ENCODE results near the gene FAXDC2.

FAXDC2 gene

DNA sequence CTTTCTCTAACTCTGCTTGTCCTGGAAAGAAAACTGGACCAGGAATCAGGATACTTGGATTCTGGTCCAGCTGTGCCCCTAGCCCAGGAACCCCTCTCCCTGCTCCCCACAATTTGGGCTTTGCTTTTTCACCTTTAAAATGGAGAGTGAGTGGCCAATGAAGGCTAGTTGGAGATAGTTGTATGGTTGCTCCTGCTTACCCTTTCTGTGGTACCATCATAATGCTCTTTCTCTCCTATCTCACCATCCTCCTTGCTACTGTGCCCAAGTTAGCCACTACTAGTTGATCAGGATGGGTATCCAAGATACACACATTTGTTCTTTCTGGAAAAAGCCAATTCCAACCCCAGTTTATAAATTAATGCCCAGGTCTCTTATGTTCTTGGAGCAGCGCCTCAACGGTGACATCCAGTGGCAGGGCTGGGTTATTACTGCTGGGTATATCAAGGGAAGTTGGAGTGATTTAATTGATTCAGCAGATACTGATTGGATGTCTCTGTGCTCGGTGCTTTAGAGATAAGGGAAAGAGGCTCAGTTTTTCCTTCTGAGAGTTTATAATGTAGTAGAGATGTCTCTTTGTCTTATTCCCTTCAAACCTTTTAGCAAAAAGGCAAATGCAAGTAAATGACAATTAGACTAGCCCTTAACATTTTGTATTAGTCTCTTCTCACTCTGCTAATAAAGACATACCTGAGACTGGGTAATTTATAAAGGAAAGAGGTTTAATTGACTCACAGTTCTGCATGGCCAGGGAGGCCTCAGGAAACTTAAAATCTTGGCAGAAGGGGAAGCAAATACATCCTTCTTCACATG, 38.5 kb downstream of the FAXDC2 start:
- no peak overlapping the region for H3K4me3 ChIP-seq (ENCODE audit: low read depth, low read length)
- TF ChIP-seq, protein P1, sequence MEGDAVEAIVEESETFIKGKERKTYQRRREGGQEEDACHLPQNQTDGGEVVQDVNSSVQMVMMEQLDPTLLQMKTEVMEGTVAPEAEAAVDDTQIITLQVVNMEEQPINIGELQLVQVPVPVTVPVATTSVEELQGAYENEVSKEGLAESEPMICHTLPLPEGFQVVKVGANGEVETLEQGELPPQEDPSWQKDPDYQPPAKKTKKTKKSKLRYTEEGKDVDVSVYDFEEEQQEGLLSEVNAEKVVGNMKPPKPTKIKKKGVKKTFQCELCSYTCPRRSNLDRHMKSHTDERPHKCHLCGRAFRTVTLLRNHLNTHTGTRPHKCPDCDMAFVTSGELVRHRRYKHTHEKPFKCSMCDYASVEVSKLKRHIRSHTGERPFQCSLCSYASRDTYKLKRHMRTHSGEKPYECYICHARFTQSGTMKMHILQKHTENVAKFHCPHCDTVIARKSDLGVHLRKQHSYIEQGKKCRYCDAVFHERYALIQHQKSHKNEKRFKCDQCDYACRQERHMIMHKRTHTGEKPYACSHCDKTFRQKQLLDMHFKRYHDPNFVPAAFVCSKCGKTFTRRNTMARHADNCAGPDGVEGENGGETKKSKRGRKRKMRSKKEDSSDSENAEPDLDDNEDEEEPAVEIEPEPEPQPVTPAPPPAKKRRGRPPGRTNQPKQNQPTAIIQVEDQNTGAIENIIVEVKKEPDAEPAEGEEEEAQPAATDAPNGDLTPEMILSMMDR (IDR thresholded peaks at IDR 0.05; ENCODE audit: borderline replicate concordance, insufficient read depth, low read depth, low read length), result peak; percentile 77

DNA sequence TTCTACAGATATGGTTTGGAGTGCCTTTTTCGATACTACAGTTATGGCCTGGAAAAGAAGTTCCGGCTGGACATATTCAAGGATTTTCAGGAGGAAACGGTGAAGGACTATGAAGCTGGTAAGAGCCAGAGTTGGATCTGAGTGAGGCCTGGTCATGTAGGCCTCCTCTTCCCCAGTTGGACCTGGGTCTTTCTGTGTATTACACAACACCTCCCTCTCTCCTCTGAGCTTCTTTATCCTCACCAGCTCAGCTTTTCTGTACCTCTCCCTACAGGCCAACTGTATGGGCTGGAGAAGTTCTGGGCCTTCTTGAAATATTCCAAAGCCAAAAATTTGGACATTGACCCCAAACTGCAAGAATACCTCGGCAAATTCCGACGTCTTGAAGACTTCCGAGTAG, 39.2 kb downstream of the FAXDC2 start:
- no peak overlapping the region for H3K4me3 ChIP-seq (ENCODE audit: low read depth, low read length)
- TF ChIP-seq, protein P1 (IDR thresholded peaks at IDR 0.05; ENCODE audit: borderline replicate concordance, insufficient read depth, low read depth, low read length), result no peak

GRCh38 chr5:154806176-154806575, 44.2 kb downstream of the FAXDC2 start:
- TF ChIP-seq, protein P1 (IDR thresholded peaks at IDR 0.05; ENCODE audit: borderline replicate concordance, insufficient read depth, low read depth, low read length), result no peak

GRCh38 chr5:154802050-154802449, 48.4 kb downstream of the FAXDC2 start:
- H3K4me3 ChIP-seq (ENCODE audit: low read depth, low read length), result no peak overlapping the region
- TF ChIP-seq, protein P1 (IDR thresholded peaks at IDR 0.05; ENCODE audit: borderline replicate concordance, insufficient read depth, low read depth, low read length), result no peak

More at GRCh38 chr5:154806176-154806575, 44.2 kb downstream of the FAXDC2 start:
- H3K4me3 ChIP-seq (ENCODE audit: low read depth, low read length), result no peak overlapping the region

DNA sequence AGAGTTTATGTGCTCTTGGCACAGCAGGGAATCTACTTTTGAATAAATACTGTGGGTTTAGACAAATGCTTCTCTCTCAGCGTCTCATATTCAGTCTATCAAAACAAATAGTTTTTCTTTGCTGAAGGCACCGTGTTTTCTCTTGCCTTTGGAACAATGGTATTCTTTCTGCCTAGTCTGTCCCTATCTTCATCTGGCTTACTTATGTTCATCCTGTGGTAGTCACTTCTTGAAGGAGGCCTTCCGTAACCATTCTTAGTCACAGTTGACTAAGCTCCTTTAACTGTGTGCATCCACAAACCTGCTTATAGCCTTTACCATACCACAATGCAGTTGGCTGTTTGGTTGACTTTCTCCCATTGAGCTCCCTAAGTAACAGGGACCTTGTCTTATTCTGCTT, 49.3 kb downstream of the FAXDC2 start:
- TF ChIP-seq, protein P1 (IDR thresholded peaks at IDR 0.05; ENCODE audit: borderline replicate concordance, insufficient read depth, low read depth, low read length), result no peak
- no peak overlapping the region for H3K4me3 ChIP-seq (ENCODE audit: low read depth, low read length)

DNA sequence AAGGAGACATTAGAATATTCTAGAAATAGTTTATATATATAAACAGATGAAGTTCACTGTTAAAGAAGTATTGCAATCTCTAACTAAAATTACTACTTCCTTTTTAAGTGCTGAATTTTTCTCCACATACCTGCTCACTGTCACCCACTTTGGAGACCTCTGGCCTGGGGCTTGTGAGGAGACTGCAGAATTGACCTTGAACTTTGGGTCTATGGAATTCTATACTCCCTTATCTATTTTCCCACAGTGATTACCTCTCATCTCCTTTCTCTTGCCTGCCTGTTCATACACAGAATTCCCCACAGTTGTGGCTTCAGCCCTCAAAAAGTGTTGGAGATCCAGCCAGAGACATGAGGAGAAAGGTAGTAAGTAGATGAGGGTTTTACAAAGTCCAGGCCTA, 49.8 kb downstream of the FAXDC2 start:
- no peak overlapping the region for H3K4me3 ChIP-seq (ENCODE audit: low read depth, low read length)
- TF ChIP-seq, protein P1 (IDR thresholded peaks at IDR 0.05; ENCODE audit: borderline replicate concordance, insufficient read depth, low read depth, low read length), result no peak

DNA sequence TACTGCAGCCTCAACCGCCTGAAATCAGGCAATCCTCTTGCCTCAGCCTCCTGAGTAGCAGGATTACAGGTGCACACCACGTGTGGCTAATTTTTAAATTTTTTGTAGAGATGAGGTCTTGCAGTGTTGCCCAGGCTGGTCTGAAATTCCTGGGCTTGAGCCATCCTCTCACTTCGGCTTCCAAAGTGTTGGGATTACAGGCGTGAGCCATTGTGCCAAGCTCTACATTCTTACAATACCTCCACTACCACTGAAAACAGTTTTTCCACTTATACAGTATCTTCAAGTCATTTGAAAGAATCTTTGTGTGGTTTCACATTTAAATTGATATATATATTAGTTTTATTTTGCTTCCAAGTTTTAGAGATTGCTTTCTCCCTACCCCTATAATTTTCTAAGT, 52.6 kb downstream of the FAXDC2 start:
- H3K4me3 ChIP-seq (ENCODE audit: low read depth, low read length), result no peak overlapping the region
- TF ChIP-seq, protein P1 (IDR thresholded peaks at IDR 0.05; ENCODE audit: borderline replicate concordance, insufficient read depth, low read depth, low read length), result no peak
